IMR-90 (cell line): ENCODE measurements around the gene EYS. TPM values are rescaled to one million over a fixed set of nuclear protein-coding genes. Genes with fewer than 3 reads are reported as not detected.

Source experiments
- ATAC-seq: fragments of 200-7000 bp; cut with Tn5 transposase; 2 replicates; pipeline ENCODE4 v1.9.1; 2020; ENCODE audit warnings: low read depth, mild to moderate bottlenecking, moderate library complexity
- BruUV-seq: library from RNA; stranded (reverse); fragments of 400-500 nt; replicated peaks from 2 replicates; lab custom pipeline; 2021; lab: Mats Ljungman, UMichigan
- CTCF ChIA-PET: fragments of 300-600 bp; formaldehyde crosslinking; extraction: SDS; loops from one replicate; lab custom pipeline; 2021; ENCODE audit warnings: antibody characterized with exemption; lab: Yijun Ruan, JAX
- POLR2A ChIA-PET: fragments of 300-600 bp; sonication (Branson Sonifier 250); formaldehyde crosslinking; loops from one replicate; lab custom pipeline; 2022; ENCODE audit warnings: antibody characterized with exemption; ENCODE audit not compliant: unreplicated experiment; lab: Charles Lee
- DNase-seq: peaks from one replicate; pipeline ENCODE4 v3.0.0; 2013
- H2AFZ ChIP-seq: replicated peaks from 2 replicates; pipeline ENCODE3; 2013; ENCODE audit warnings: low read length, mild to moderate bottlenecking; ENCODE audit not compliant: poor library complexity
- H2AK5ac ChIP-seq: 2 replicates; pipeline ENCODE4 v1.6.1; 2013; ENCODE audit warnings: low read depth, low read length, inconsistent platforms
- H2AK9ac ChIP-seq: replicated peaks from 2 replicates; pipeline ENCODE3; 2013; ENCODE audit warnings: mild to moderate bottlenecking, low read depth, low read length, moderate library complexity; ENCODE audit not compliant: poor library complexity
- H2BK120ac ChIP-seq: 2 replicates; pipeline ENCODE4 v1.6.1; 2013; ENCODE audit warnings: low read depth, low read length, inconsistent platforms
- H2BK15ac ChIP-seq: 3 replicates; pipeline ENCODE4 v1.6.1; 2013; ENCODE audit warnings: low read depth, low read length, inconsistent platforms
- H2BK20ac ChIP-seq: 2 replicates; pipeline ENCODE4 v1.6.1; 2013; ENCODE audit warnings: low read depth, mild to moderate bottlenecking, inconsistent platforms, low read length, moderate library complexity
- H2BK5ac ChIP-seq: 2 replicates; pipeline ENCODE4 v1.6.1; 2013; ENCODE audit warnings: mild to moderate bottlenecking, low read depth, low read length, inconsistent platforms; ENCODE audit not compliant: poor library complexity, severe bottlenecking
- H3K14ac ChIP-seq: replicated peaks from 2 replicates; pipeline ENCODE4 v1.6.1; 2013; ENCODE audit warnings: low read depth, low read length, inconsistent platforms
- H3K18ac ChIP-seq: 2 replicates; pipeline ENCODE4 v1.6.1; 2013; ENCODE audit warnings: low read depth, low read length, control low read depth
- H3K23ac ChIP-seq: 2 replicates; pipeline ENCODE4 v1.6.1; 2013; ENCODE audit warnings: low read depth, low read length, inconsistent platforms
- H3K27ac ChIP-seq: 2 replicates; pipeline ENCODE4 v1.5.1; 2013; ENCODE audit warnings: mild to moderate bottlenecking, control low read depth, low read length; ENCODE audit not compliant: insufficient read depth
- H3K27me3 ChIP-seq: 2 replicates; pipeline ENCODE4 v1.6.1; 2013; ENCODE audit warnings: low read length; ENCODE audit not compliant: control insufficient read depth, insufficient read depth
- H3K36me3 ChIP-seq: 2 replicates; pipeline ENCODE4 v1.6.1; 2013; ENCODE audit warnings: low read length, mixed read lengths; ENCODE audit not compliant: control insufficient read depth, insufficient read depth
- H3K4ac ChIP-seq: 2 replicates; pipeline ENCODE4 v1.6.1; 2013; ENCODE audit warnings: low read depth, low read length, inconsistent platforms
- H3K4me1 ChIP-seq: 2 replicates; pipeline ENCODE4 v1.6.1; 2013; ENCODE audit warnings: low read length, mixed read lengths; ENCODE audit not compliant: control insufficient read depth, insufficient read depth
- H3K4me2 ChIP-seq: 2 replicates; pipeline ENCODE4 v1.6.1; 2013; ENCODE audit warnings: low read depth, mild to moderate bottlenecking, control low read depth, low read length, moderate library complexity
- H3K4me3 ChIP-seq: 2 replicates; pipeline ENCODE4 v1.5.1; 2013; ENCODE audit warnings: low read depth, mild to moderate bottlenecking, control low read depth, low read length, moderate library complexity; ENCODE audit not compliant: insufficient read depth
- H3K56ac ChIP-seq: 2 replicates; pipeline ENCODE4 v1.6.1; 2013; ENCODE audit warnings: low read length, inconsistent platforms; ENCODE audit not compliant: insufficient read depth; ENCODE audit errors: extremely low read depth
- H3K79me1 ChIP-seq, 2 experiments: 2 replicates each; pipeline ENCODE4 v1.6.1; 2013; ENCODE audit warnings: low read length in 2 of 2, inconsistent platforms in 1 of 2, low read depth in 1 of 2
- H3K9ac ChIP-seq: 2 replicates; pipeline ENCODE4 v1.6.1; 2013; ENCODE audit warnings: low read depth, low read length, control low read depth
- H3K9me1 ChIP-seq: 2 replicates; pipeline ENCODE4 v1.6.1; 2013; ENCODE audit warnings: low read length, inconsistent platforms; ENCODE audit not compliant: insufficient read depth
- H3K9me3 ChIP-seq: 2 replicates; pipeline ENCODE4 v1.6.1; 2013; ENCODE audit warnings: low read length; ENCODE audit not compliant: control insufficient read depth, insufficient read depth
- H4K20me1 ChIP-seq: 2 replicates; pipeline ENCODE4 v1.6.1; 2013; ENCODE audit warnings: low read length, inconsistent platforms; ENCODE audit not compliant: insufficient read depth
- H4K5ac ChIP-seq: 2 replicates; pipeline ENCODE4 v1.6.1; 2013; ENCODE audit warnings: mild to moderate bottlenecking, low read depth, low read length, control low read depth
- H4K8ac ChIP-seq, 2 experiments: 2 replicates each; pipeline ENCODE4 v1.6.1; 2013; ENCODE audit warnings: low read depth in 2 of 2, low read length in 2 of 2, control low read depth in 1 of 2, inconsistent platforms in 1 of 2
- H4K91ac ChIP-seq: 2 replicates; pipeline ENCODE4 v1.6.1; 2013; ENCODE audit warnings: low read depth, low read length, inconsistent platforms; ENCODE audit not compliant: insufficient read depth
- BHLHE40 ChIP-seq: fragments of 150-350 bp; IDR thresholded peaks from 2 replicates; pipeline ENCODE4 v1.6.1; 2016; ENCODE audit warnings: mild to moderate bottlenecking, low read depth, low read length
- CEBPB ChIP-seq: IDR thresholded peaks from 2 replicates; pipeline ENCODE4 v1.6.1; 2012; ENCODE audit warnings: low read depth, low read length, improper control_type of control experiment
- CHD1 ChIP-seq: IDR thresholded peaks from 2 replicates; pipeline ENCODE4 v1.6.1; 2012; ENCODE audit warnings: low read depth, low read length, improper control_type of control experiment
- CTCF ChIP-seq: conservative IDR thresholded peaks from 2 replicates; pipeline ENCODE4 v1.5.1; 2012; ENCODE audit warnings: mild to moderate bottlenecking, low read depth, low read length, improper control_type of control experiment
- ELK1 ChIP-seq: fragments of 150-350 bp; IDR thresholded peaks from 2 replicates; pipeline ENCODE4 v1.6.1; 2016; ENCODE audit warnings: low read depth, mild to moderate bottlenecking, low read length, moderate library complexity, borderline replicate concordance
- FOS ChIP-seq: fragments of 150-350 bp; IDR thresholded peaks from 2 replicates; pipeline ENCODE4 v1.6.1; 2016; ENCODE audit warnings: low read depth, low read length
- MAFK ChIP-seq: IDR thresholded peaks from 2 replicates; pipeline ENCODE4 v1.6.1; 2012; ENCODE audit warnings: low read depth, low read length, improper control_type of control experiment
- MAZ ChIP-seq: IDR thresholded peaks from 2 replicates; pipeline ENCODE4 v1.6.1; 2012; ENCODE audit warnings: low read depth, mild to moderate bottlenecking, low read length, improper control_type of control experiment, moderate library complexity, borderline replicate concordance
- MXI1 ChIP-seq: IDR thresholded peaks from 2 replicates; pipeline ENCODE4 v1.6.1; 2012; ENCODE audit warnings: low read depth, mild to moderate bottlenecking, low read length, moderate library complexity, borderline replicate concordance
- NFE2L2 ChIP-seq: fragments of 150-350 bp; IDR thresholded peaks from 2 replicates; pipeline ENCODE4 v1.6.1; 2016; ENCODE audit warnings: low read depth, mild to moderate bottlenecking, low read length
- POLR2A ChIP-seq: IDR thresholded peaks from 2 replicates; pipeline ENCODE4 v1.6.1; 2012; ENCODE audit warnings: mild to moderate bottlenecking, low read depth, low read length
- RAD21 ChIP-seq: IDR thresholded peaks from 2 replicates; pipeline ENCODE4 v1.6.1; 2012; ENCODE audit warnings: low read length, improper control_type of control experiment
- RCOR1 ChIP-seq: IDR thresholded peaks from 2 replicates; pipeline ENCODE4 v1.6.1; 2012; ENCODE audit warnings: mild to moderate bottlenecking, low read length, improper control_type of control experiment; ENCODE audit not compliant: insufficient replicate concordance
- RFX5 ChIP-seq: IDR thresholded peaks from 2 replicates; pipeline ENCODE4 v1.8.0; 2012; ENCODE audit warnings: low read depth, mild to moderate bottlenecking, low read length, moderate library complexity
- SMC3 ChIP-seq: fragments of 150-350 bp; IDR thresholded peaks from 2 replicates; pipeline ENCODE4 v1.6.1; 2016; ENCODE audit warnings: low read depth, mild to moderate bottlenecking, antibody characterized with exemption, low read length, moderate library complexity
- USF2 ChIP-seq: fragments of 150-350 bp; IDR thresholded peaks from 2 replicates; pipeline ENCODE4 v1.6.1; 2017; ENCODE audit warnings: mild to moderate bottlenecking, antibody characterized with exemption, low read length, low read depth
- WGBS, 2 experiments: methylation state at CpG; one replicate each; pipeline versions ENCODE4 v1.1.5 to v1.1.7; 2013; ENCODE audit warnings: missing lambda C conversion rate in 2 of 2; ENCODE audit not compliant: insufficient read length in 1 of 2; ENCODE audit errors: extremely low coverage in 2 of 2; 5-methylcytosine and 5-hydroxymethylcytosine counted together
- dilution Hi-C: fragments of 300-500 bp; cut with HindIII; formaldehyde crosslinking; loops from one replicate; pipeline ENCODE4 v1.14.3; 2018; ENCODE audit warnings: low sequenced_read_pairs; ENCODE audit not compliant: unreplicated experiment
- in situ Hi-C: fragments of 300-500 bp; cut with MboI; formaldehyde crosslinking; loops from 3 replicates; pipeline ENCODE4 v1.14.3; 2019; ENCODE audit warnings: low sequenced_read_pairs, inconsistent platforms, mixed read lengths
- intact Hi-C: fragments of 100-400 bp; cut with micrococcal nuclease; formaldehyde crosslinking; loops from 2 replicates; pipeline ENCODE4 v1.10.0; 2022
- polyA plus RNA-seq, 3 experiments: library from polyadenylated mRNA; depleted of rRNA; stranded (reverse); fragments of >200 nt; gene quantifications; 2 replicates each; pipeline ENCODE4 v1.2.3, GENCODE V29; 2012; ENCODE audit warnings: low replicate concordance in 1 of 3
- total RNA-seq: library from RNA; depleted of rRNA; stranded (reverse); fragments of >200 nt; gene quantifications from 2 replicates; pipeline ENCODE4 v1.2.3, GENCODE V29; 2012

EYS gene
- total and polyA plus RNA-seq, 2 of the 4 experiments (the other 2 are of a cell fraction), result under 0.01 TPM; not detected in 1

GRCh38 chr6:65295812-65296211 is 411.2 kb downstream of the EYS start:
- Histone ChIP-seq H3K9me1 (no peaks in the 10 kb centered on the region), H4K5ac (no peak overlapping the region), H2AFZ (no peak overlapping the region), H2BK20ac (no peak overlapping the region), H3K56ac (no peak overlapping the region), H4K8ac (no peak overlapping the region), H3K4me2 (no peak overlapping the region), H3K4me3 (no peak overlapping the region), H3K23ac (no peak overlapping the region), H4K91ac (no peak overlapping the region), H3K9me3 (no peaks in the 10 kb centered on the region), H3K18ac (no peak overlapping the region), H3K79me1 (no peaks in the 10 kb centered on the region), H3K4me1 (no peaks in the 10 kb centered on the region), H2AK9ac (no peak overlapping the region), H3K14ac (no peak overlapping the region), H3K36me3 (no peaks in the 10 kb centered on the region), H4K20me1 (no peaks in the 10 kb centered on the region), H2BK120ac (no peak overlapping the region), H2BK15ac (no peak overlapping the region), H3K27me3 (no peaks in the 10 kb centered on the region), H3K4ac (no peak overlapping the region), H3K27ac (no peak overlapping the region), H2BK5ac (no peak overlapping the region), H2AK5ac (no peak overlapping the region), H3K9ac (no peak overlapping the region)
- WGBS, 2 experiments, result 83% methylated on average over 2 of the region's 4 CpGs; no CpG with 5 or more reads in 1 of the 2 experiments
- intact Hi-C loops (no loop called here), in situ Hi-C loops (no loop called here), dilution Hi-C loops (no loop called here)
- ATAC-seq (no peak), DNase-seq (no peak)
- BruUV-seq, result no TSS peak
- ChIA-PET POLR2A (no interaction called here), CTCF (no interaction called here)
- TF ChIP-seq MAFK (no peak), CTCF (no peak), MXI1 (no peak), CHD1 (no peak), SMC3 (no peak), RCOR1 (no peak), RAD21 (no peak), MAZ (no peak), USF2 (no peak), CEBPB (no peak), POLR2A (no peak), NFE2L2 (no peak), BHLHE40 (no peak), RFX5 (no peak), FOS (no peak), ELK1 (no peak)
